ENCODE results near the gene CXCR4.

CXCR4 gene

GRCh38 chr2:136117909-136118818 is at the start of gene CXCR4:
Gene CXCR4 (minus strand): TSS chr2:136118149. CDS start chr2:136118060, 89 bp downstream.
- DNase-seq = peak; percentile 42 to 70

GRCh38 chr2:136164280-136164776 is 46.4 kb upstream of the CXCR4 start:
- DNase-seq = no peak

GRCh38 chr2:136162438-136162837 is 44.5 kb upstream of the CXCR4 start:
- no peak for DNase-seq

GRCh38 chr2:136156411-136156810 is 38.5 kb upstream of the CXCR4 start:
- DNase-seq = no peak

GRCh38 chr2:136154384-136154783 is 36.4 kb upstream of the CXCR4 start:
- no peak for DNase-seq

GRCh38 chr2:136151021-136151971 is 33.3 kb upstream of the CXCR4 start:
- DNase-seq = no peak

GRCh38 chr2:136149011-136149410 is 31.1 kb upstream of the CXCR4 start:
- no peak for DNase-seq

GRCh38 chr2:136146564-136146963 is 28.6 kb upstream of the CXCR4 start:
- DNase-seq = no peak

- DNase-seq = no peak
Measured at GRCh38 chr2:136143603-136144451, 25.9 kb upstream of the CXCR4 start.

GRCh38 chr2:136141510-136142149 is 23.7 kb upstream of the CXCR4 start:
- DNase-seq = peak; percentile 72 to 73

GRCh38 chr2:136139631-136140030 is 21.7 kb upstream of the CXCR4 start:
- DNase-seq = no peak

- DNase-seq = no peak
Measured at GRCh38 chr2:136137982-136138381, 20.0 kb upstream of the CXCR4 start.

GRCh38 chr2:136136931-136137330 is 19.0 kb upstream of the CXCR4 start:
- DNase-seq = no peak

- no peak for DNase-seq
Measured at GRCh38 chr2:136135921-136136906, 18.3 kb upstream of the CXCR4 start.

- DNase-seq = no peak
Measured at GRCh38 chr2:136135462-136135861, 17.5 kb upstream of the CXCR4 start.

GRCh38 chr2:136134126-136134525 is 16.2 kb upstream of the CXCR4 start:
- no peak for DNase-seq

- DNase-seq = no peak
Measured at GRCh38 chr2:136133586-136133985, 15.6 kb upstream of the CXCR4 start.

GRCh38 chr2:136133176-136133575 is 15.2 kb upstream of the CXCR4 start:
- DNase-seq = no peak

- DNase-seq = no peak
Measured at GRCh38 chr2:136132825-136133155, 14.8 kb upstream of the CXCR4 start.

GRCh38 chr2:136131961-136132824 is 14.2 kb upstream of the CXCR4 start:
- no peak for DNase-seq
